Stimulated activated naive B cell treated with anti-CD40 and anti-IgM and Interleukin-4, amounts not matched to agents 10 μg/mL and 1 μg/mL and 100 μg/mL, for 72 hours (primary cell): ENCODE measurements around the gene PIK3AP1.
"Not testable (repeated sequence)": the region's sequence is repeated elsewhere in the genome, so short reads cannot be mapped to it uniquely, and the experiment has no call there.

Experiments used
- ATAC-seq, 2 donors: fragments of 150-1000 bp; cut with Tn5 transposase; replicated peaks; 2 replicates each; pipeline ENCODE4 v1.10.0; 2021; ENCODE audit warnings: moderate library complexity in 1 of 2
- DNase-seq: peaks from one replicate; pipeline ENCODE4 v3.0.0; 2021
- H3K27ac Mint-ChIP-seq: one replicate; pipeline ENCODE4 v1.8.0; 2022; ENCODE audit warnings: mild to moderate bottlenecking, mixed read lengths
- H3K27me3 Mint-ChIP-seq, 2 donors: one replicate each; pipeline ENCODE4 v1.8.0; 2022; ENCODE audit warnings: mixed read lengths in 2 of 2
- H3K36me3 Mint-ChIP-seq, 2 donors: one replicate each; pipeline ENCODE4 v1.8.0; 2022; ENCODE audit warnings: mixed read lengths in 2 of 2, mild to moderate bottlenecking in 1 of 2
- H3K4me1 Mint-ChIP-seq, 2 donors: one replicate each; pipeline ENCODE4 v1.8.0; 2022; ENCODE audit warnings: mixed read lengths in 2 of 2, mild to moderate bottlenecking in 1 of 2
- H3K4me3 Mint-ChIP-seq, 2 donors: one replicate each; pipeline ENCODE4 v1.8.0; 2022; ENCODE audit warnings: mild to moderate bottlenecking in 2 of 2, mixed read lengths in 2 of 2, moderate library complexity in 1 of 2
- H3K9me3 Mint-ChIP-seq, 2 donors: one replicate each; pipeline ENCODE4 v1.8.0; 2022; ENCODE audit warnings: mixed read lengths in 2 of 2, mild to moderate bottlenecking in 1 of 2

Gene PIK3AP1

GRCh38 chr10:96584035-96584434, 136.3 kb downstream of the PIK3AP1 start:
- Mint-ChIP-seq H3K4me1 (peaks cover 17 to 42% of the 10 kb centered on the region in 2 donors), H3K27ac (peak overlapping the region; percentile 67), H3K4me3 (no peak overlapping the region)

GRCh38 chr10:96579133-96579532, 141.2 kb downstream of the PIK3AP1 start:
- no peak for ATAC-seq
- Mint-ChIP-seq H3K4me1 (peaks cover 21 to 64% of the 10 kb centered on the region in 2 donors), H3K36me3 (peaks cover 16 to 33% of the 10 kb centered on the region in 2 donors)

More at GRCh38 chr10:96584035-96584434, 136.3 kb downstream of the PIK3AP1 start:
- Mint-ChIP-seq H3K36me3 (peaks cover 10 to 12% of the 10 kb centered on the region in 2 donors), H3K9me3 (peaks cover 0 to 2% of the 10 kb centered on the region in 2 donors), H3K27me3 (no peaks in the 10 kb centered on the region)
- DNase-seq (no peak), ATAC-seq (no peak)

GRCh38 chr10:96578633-96579032, 141.7 kb downstream of the PIK3AP1 start:
- Mint-ChIP-seq H3K27ac (no peak overlapping the region), H3K27me3 (no peaks in the 10 kb centered on the region), H3K36me3 (peaks cover 20 to 38% of the 10 kb centered on the region in 2 donors), H3K4me1 (peaks cover 19 to 64% of the 10 kb centered on the region in 2 donors), H3K4me3 (no peak overlapping the region), H3K9me3 (peaks cover 0 to 4% of the 10 kb centered on the region in 2 donors)
- ATAC-seq (no peak), DNase-seq (no peak)

More at GRCh38 chr10:96579133-96579532, 141.2 kb downstream of the PIK3AP1 start:
- Mint-ChIP-seq H3K27ac (no peak overlapping the region), H3K9me3 (peaks cover 0 to 4% of the 10 kb centered on the region in 2 donors), H3K4me3 (no peak overlapping the region), H3K27me3 (no peaks in the 10 kb centered on the region)
- DNase-seq = no peak

- H3K36me3 Mint-ChIP-seq = peaks cover 24 to 38% of the 10 kb centered on the region in 2 donors
- H3K27me3 Mint-ChIP-seq = no peaks in the 10 kb centered on the region
- ATAC-seq (no peak), DNase-seq (no peak)
- H3K4me3 Mint-ChIP-seq = no peak overlapping the region
- peaks cover 20 to 62% of the 10 kb centered on the region in 2 donors for H3K4me1 Mint-ChIP-seq
- no peak overlapping the region for H3K27ac Mint-ChIP-seq
- H3K9me3 Mint-ChIP-seq = peaks cover 0 to 4% of the 10 kb centered on the region in 2 donors
These were observed 142.3 kb downstream of the PIK3AP1 start for GRCh38 chr10:96578022-96578421.

- ATAC-seq (no peak), DNase-seq (no peak)
- Mint-ChIP-seq H3K4me3 (no peak overlapping the region), H3K36me3 (peaks cover 28 to 38% of the 10 kb centered on the region in 2 donors), H3K27ac (no peak overlapping the region), H3K4me1 (peaks cover 18 to 58% of the 10 kb centered on the region in 2 donors), H3K9me3 (peaks cover 0 to 4% of the 10 kb centered on the region in 2 donors), H3K27me3 (no peaks in the 10 kb centered on the region)
These were observed 143.2 kb downstream of the PIK3AP1 start for GRCh38 chr10:96577069-96577468.

GRCh38 chr10:96576277-96576980, 143.9 kb downstream of the PIK3AP1 start:
- H3K36me3 Mint-ChIP-seq = peaks cover 28 to 38% of the 10 kb centered on the region in 2 donors
- H3K4me3 Mint-ChIP-seq = no peak overlapping the region
- no peak for DNase-seq
- H3K27me3 Mint-ChIP-seq = no peaks in the 10 kb centered on the region
- ATAC-seq = peak; percentile 59 to 62
- peaks cover 18 to 63% of the 10 kb centered on the region in 2 donors for H3K4me1 Mint-ChIP-seq
- H3K27ac Mint-ChIP-seq = no peak overlapping the region
- peaks cover 0 to 4% of the 10 kb centered on the region in 2 donors for H3K9me3 Mint-ChIP-seq

GRCh38 chr10:96574564-96574963, 145.8 kb downstream of the PIK3AP1 start:
- H3K36me3 Mint-ChIP-seq = peaks cover 26 to 33% of the 10 kb centered on the region in 2 donors
- not testable (repeated sequence) for H3K4me3 Mint-ChIP-seq, H3K9me3 Mint-ChIP-seq, ATAC-seq, H3K27me3 Mint-ChIP-seq, H3K27ac Mint-ChIP-seq, DNase-seq
- peaks cover 12 to 54% of the 10 kb centered on the region in 2 donors for H3K4me1 Mint-ChIP-seq

- Mint-ChIP-seq H3K27ac (no peak overlapping the region), H3K4me3 (no peak overlapping the region), H3K9me3 (peaks cover 0 to 2% of the 10 kb centered on the region in 2 donors), H3K36me3 (peaks cover 26 to 36% of the 10 kb centered on the region in 2 donors), H3K4me1 (peaks cover 14 to 45% of the 10 kb centered on the region in 2 donors), H3K27me3 (no peaks in the 10 kb centered on the region)
- ATAC-seq (no peak), DNase-seq (no peak)
These were observed 147.3 kb downstream of the PIK3AP1 start for GRCh38 chr10:96573036-96573435.

- Mint-ChIP-seq H3K36me3 (peaks cover 30 to 44% of the 10 kb centered on the region in 2 donors), H3K9me3 (peaks cover 0 to 2% of the 10 kb centered on the region in 2 donors), H3K27ac (no peak overlapping the region), H3K4me1 (peaks cover 18 to 37% of the 10 kb centered on the region in 2 donors), H3K27me3 (no peaks in the 10 kb centered on the region), H3K4me3 (no peak overlapping the region)
- no peak for DNase-seq
- no peak for ATAC-seq
These were observed 149.0 kb downstream of the PIK3AP1 start for GRCh38 chr10:96570983-96571964.

GRCh38 chr10:96570511-96570910, 149.8 kb downstream of the PIK3AP1 start:
- Mint-ChIP-seq H3K4me1 (peaks cover 18 to 35% of the 10 kb centered on the region in 2 donors), H3K4me3 (no peak overlapping the region), H3K36me3 (peaks cover 30 to 42% of the 10 kb centered on the region in 2 donors), H3K27ac (no peak overlapping the region), H3K9me3 (peaks cover 0 to 2% of the 10 kb centered on the region in 2 donors), H3K27me3 (no peaks in the 10 kb centered on the region)
- DNase-seq = no peak
- ATAC-seq = no peak

- ATAC-seq (no peak), DNase-seq (no peak)
- H3K27me3 Mint-ChIP-seq = no peaks in the 10 kb centered on the region
- H3K36me3 Mint-ChIP-seq = peaks cover 21 to 34% of the 10 kb centered on the region in 2 donors
- H3K4me3 Mint-ChIP-seq = no peak overlapping the region
- H3K27ac Mint-ChIP-seq = no peak overlapping the region
- peaks cover 14 to 21% of the 10 kb centered on the region in 2 donors for H3K4me1 Mint-ChIP-seq
- H3K9me3 Mint-ChIP-seq = no peaks in the 10 kb centered on the region
These were observed 151.9 kb downstream of the PIK3AP1 start for GRCh38 chr10:96568402-96568801.

GRCh38 chr10:96565774-96566173, 154.5 kb downstream of the PIK3AP1 start:
- no peak for ATAC-seq
- H3K36me3 Mint-ChIP-seq = peaks cover 22 to 44% of the 10 kb centered on the region in 2 donors

GRCh38 chr10:96560966-96561887, 159.1 kb downstream of the PIK3AP1 start:
- DNase-seq (no peak), ATAC-seq (no peak)
- Mint-ChIP-seq H3K4me1 (peaks cover 0 to 4% of the 10 kb centered on the region in 2 donors), H3K36me3 (peaks cover 16 to 34% of the 10 kb centered on the region in 2 donors), H3K9me3 (no peaks in the 10 kb centered on the region), H3K27ac (no peak overlapping the region), H3K27me3 (no peaks in the 10 kb centered on the region), H3K4me3 (no peak overlapping the region)

More at GRCh38 chr10:96565774-96566173, 154.5 kb downstream of the PIK3AP1 start:
- H3K4me3 Mint-ChIP-seq = no peak overlapping the region
- H3K27me3 Mint-ChIP-seq = no peaks in the 10 kb centered on the region
- DNase-seq = no peak
- H3K27ac Mint-ChIP-seq = no peak overlapping the region
- H3K4me1 Mint-ChIP-seq = peaks cover 12 to 14% of the 10 kb centered on the region in 2 donors
- H3K9me3 Mint-ChIP-seq = no peaks in the 10 kb centered on the region
